Omental fat pad (tissue), 4 donors: ENCODE data around the gene ZFP3. TPM values are rescaled to one million over a fixed set of nuclear protein-coding genes. Genes with fewer than 3 reads are reported as not detected.

Experiments
- ATAC-seq: fragments of 150-250 bp; one replicate; pipeline ENCODE4 v1.9.1; 2016; ENCODE audit warnings: mild to moderate bottlenecking, moderate library complexity; ENCODE audit not compliant: low FRiP score
- DNase-seq: peaks from one replicate; pipeline ENCODE4 v3.0.0-alpha.2; 2019; ENCODE audit warnings: low spot score
- CTCF ChIP-seq, 3 donors: fragments of 450-650 bp; IDR thresholded peaks; one replicate each; pipeline ENCODE4 v1.5.1; 2016 to 2017; ENCODE audit warnings: antibody characterized with exemption in 3 of 3, mild to moderate bottlenecking in 3 of 3, moderate library complexity in 2 of 3
- total RNA-seq, 4 donors: library from RNA; depleted of rRNA; stranded (reverse); fragments of >200 nt; gene quantifications; one replicate each; pipeline ENCODE4 v1.1.0, GENCODE V29; 2016

The ZFP3 gene
- total RNA-seq, 4 donors from 2014 or later = 3.1 to 6.6 (median 3.9) TPM

- DNase-seq (no peak), ATAC-seq (no peak)
- no peak for TF ChIP-seq CTCF (IDR thresholded peaks at IDR 0.05)
These were observed 43.0 kb upstream of the ZFP3 start, which contains the start of gene SLC52A1 for GRCh38 chr17:5035315-5035714. TSS of gene SLC52A1 (minus strand) at chr17:5035426. CDS start at chr17:5034606, 820 bp downstream.

- DNase-seq (no peak), ATAC-seq (no peak)
- no peak for TF ChIP-seq CTCF (IDR thresholded peaks at IDR 0.05)
These were observed 35.9 kb upstream of the ZFP3 start for GRCh38 chr17:5042157-5043022.

- no peak for TF ChIP-seq CTCF (IDR thresholded peaks at IDR 0.05)
- ATAC-seq = no peak
- DNase-seq = no peak
These were observed 34.7 kb upstream of the ZFP3 start for GRCh38 chr17:5043524-5043923.

GRCh38 chr17:5044630-5045029, 33.6 kb upstream of the ZFP3 start:
- TF ChIP-seq CTCF (IDR thresholded peaks at IDR 0.05) = no peak
- DNase-seq = no peak
- ATAC-seq = no peak

GRCh38 chr17:5045496-5045895, 32.8 kb upstream of the ZFP3 start:
- ATAC-seq = no peak
- no peak for DNase-seq
- no peak for TF ChIP-seq CTCF (IDR thresholded peaks at IDR 0.05)

GRCh38 chr17:5047446-5047845, 30.8 kb upstream of the ZFP3 start:
- DNase-seq = no peak
- ATAC-seq = no peak
- TF ChIP-seq CTCF (IDR thresholded peaks at IDR 0.05) = no peak

- DNase-seq (no peak), ATAC-seq (no peak)
- TF ChIP-seq CTCF (IDR thresholded peaks at IDR 0.05) = no peak
These were observed 28.9 kb upstream of the ZFP3 start for GRCh38 chr17:5049314-5049841.
